Measurements from ENCODE around the gene RNF130. TPM values are rescaled to one million over a fixed set of nuclear protein-coding genes. Genes with fewer than 3 reads are reported as not detected.
"Not testable (repeated sequence)": the region's sequence is repeated elsewhere in the genome, so short reads cannot be mapped to it uniquely, and the experiment has no call there.

The RNF130 gene
- total RNA-seq, 1 experiment from 2014 or later: 58.5 TPM

- TF ChIP-seq, protein P1, sequence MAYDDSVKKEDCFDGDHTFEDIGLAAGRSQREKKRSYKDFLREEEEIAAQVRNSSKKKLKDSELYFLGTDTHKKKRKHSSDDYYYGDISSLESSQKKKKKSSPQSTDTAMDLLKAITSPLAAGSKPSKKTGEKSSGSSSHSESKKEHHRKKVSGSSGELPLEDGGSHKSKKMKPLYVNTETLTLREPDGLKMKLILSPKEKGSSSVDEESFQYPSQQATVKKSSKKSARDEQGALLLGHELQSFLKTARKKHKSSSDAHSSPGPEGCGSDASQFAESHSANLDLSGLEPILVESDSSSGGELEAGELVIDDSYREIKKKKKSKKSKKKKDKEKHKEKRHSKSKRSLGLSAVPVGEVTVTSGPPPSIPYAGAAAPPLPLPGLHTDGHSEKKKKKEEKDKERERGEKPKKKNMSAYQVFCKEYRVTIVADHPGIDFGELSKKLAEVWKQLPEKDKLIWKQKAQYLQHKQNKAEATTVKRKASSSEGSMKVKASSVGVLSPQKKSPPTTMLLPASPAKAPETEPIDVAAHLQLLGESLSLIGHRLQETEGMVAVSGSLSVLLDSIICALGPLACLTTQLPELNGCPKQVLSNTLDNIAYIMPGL (CRISPR knock-in tag; IDR thresholded peaks at IDR 0.05): no peak
- TF ChIP-seq ZMAT4 (CRISPR knock-in tag; IDR thresholded peaks at IDR 0.05) (no peak), FOXP4 (CRISPR knock-in tag; IDR thresholded peaks at IDR 0.05) (no peak), SOX15 (CRISPR knock-in tag; IDR thresholded peaks at IDR 0.05) (no peak), CREB1 (CRISPR knock-in tag; IDR thresholded peaks at IDR 0.05) (no peak), ESRRA (CRISPR knock-in tag; IDR thresholded peaks at IDR 0.05; ENCODE audit: borderline replicate concordance) (no peak)
- Mint-ChIP-seq H3K4me3 (no peak overlapping the region), H3K4me1 (no peaks in the 10 kb centered on the region), H3K9me3 (peaks cover 14% of the 10 kb centered on the region), H3K27ac (no peak overlapping the region; the same call in 1 of the 2 replicates), H3K27me3 (ENCODE audit: low read depth) (no peaks in the 10 kb centered on the region), H3K36me3 (peaks cover 31% of the 10 kb centered on the region)
- CTCF ChIA-PET: no interaction called here
- ATAC-seq (no peak), DNase-seq (ENCODE audit: low spot score) (no peak)
- POLR2A ChIA-PET: no interaction called here
These were observed 53.1 kb downstream of the RNF130 start for GRCh38 chr5:180018347-180019060.

GRCh38 chr5:180015523-180015922, 56.0 kb downstream of the RNF130 start:
- H3K4me3 Mint-ChIP-seq; H3K27me3 Mint-ChIP-seq (ENCODE audit: low read depth); H3K4me1 Mint-ChIP-seq; H3K27ac Mint-ChIP-seq; DNase-seq (ENCODE audit: low spot score); ATAC-seq; POLR2A ChIA-PET; CTCF ChIA-PET: not testable (repeated sequence)
- peaks cover 27% of the 10 kb centered on the region for H3K36me3 Mint-ChIP-seq
- H3K9me3 Mint-ChIP-seq: peaks cover 11% of the 10 kb centered on the region

GRCh38 chr5:180013678-180014077, 57.9 kb downstream of the RNF130 start:
- no peaks in the 10 kb centered on the region for H3K9me3 Mint-ChIP-seq
- DNase-seq (ENCODE audit: low spot score) (no peak), ATAC-seq (no peak)
- no peak overlapping the region for H3K4me3 Mint-ChIP-seq
- POLR2A ChIA-PET: no interaction called here
- H3K4me1 Mint-ChIP-seq: no peaks in the 10 kb centered on the region; the same call in 1 of the 2 replicates
- peaks cover 15% of the 10 kb centered on the region for H3K36me3 Mint-ChIP-seq
- no peaks in the 10 kb centered on the region for H3K27me3 Mint-ChIP-seq (ENCODE audit: low read depth)
- H3K27ac Mint-ChIP-seq: no peak overlapping the region
- CTCF ChIA-PET: interaction anchor here (1.5 kb wide), 1 partner anchor 39 kb away, joined by 4 read pairs; no protein-coding TSS in a partner anchor
- TF ChIP-seq, protein P2, sequence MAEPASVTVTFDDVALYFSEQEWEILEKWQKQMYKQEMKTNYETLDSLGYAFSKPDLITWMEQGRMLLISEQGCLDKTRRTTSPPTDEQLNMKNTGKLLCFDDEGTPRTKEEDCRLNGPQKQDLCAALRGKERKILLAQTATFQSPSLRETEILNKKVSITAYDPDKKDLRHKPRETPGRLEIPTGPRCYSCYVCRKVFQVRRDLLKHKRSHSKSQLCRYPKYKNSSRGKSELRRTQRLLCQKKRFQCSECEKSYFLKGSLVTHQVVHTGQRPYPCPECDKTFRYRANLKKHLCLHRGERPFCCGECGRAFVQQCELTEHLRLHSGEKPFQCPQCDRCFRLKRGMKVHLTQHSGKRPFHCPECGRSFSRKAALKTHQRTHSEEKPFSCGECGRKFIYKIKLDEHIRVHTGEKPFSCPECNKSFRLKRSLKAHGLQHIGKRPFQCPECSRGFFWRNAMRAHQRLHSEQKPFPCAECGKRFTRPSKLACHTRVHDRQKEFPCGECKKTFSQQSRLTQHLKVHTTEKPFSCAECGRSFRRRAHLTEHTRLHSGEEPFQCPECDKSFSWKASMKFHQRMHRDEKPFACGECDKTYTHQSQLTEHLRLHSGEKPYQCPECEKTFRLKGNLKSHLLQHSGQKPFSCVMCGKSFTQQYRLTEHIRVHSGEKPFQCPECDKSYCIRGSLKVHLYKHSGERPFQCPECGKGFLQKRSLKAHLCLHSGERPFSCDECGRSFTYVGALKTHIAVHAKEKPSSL (CRISPR knock-in tag; conservative IDR thresholded peaks at IDR 0.05): no peak
- TF ChIP-seq PRDM15 (CRISPR knock-in tag; IDR thresholded peaks at IDR 0.05): no peak
- TF ChIP-seq, protein P3, sequence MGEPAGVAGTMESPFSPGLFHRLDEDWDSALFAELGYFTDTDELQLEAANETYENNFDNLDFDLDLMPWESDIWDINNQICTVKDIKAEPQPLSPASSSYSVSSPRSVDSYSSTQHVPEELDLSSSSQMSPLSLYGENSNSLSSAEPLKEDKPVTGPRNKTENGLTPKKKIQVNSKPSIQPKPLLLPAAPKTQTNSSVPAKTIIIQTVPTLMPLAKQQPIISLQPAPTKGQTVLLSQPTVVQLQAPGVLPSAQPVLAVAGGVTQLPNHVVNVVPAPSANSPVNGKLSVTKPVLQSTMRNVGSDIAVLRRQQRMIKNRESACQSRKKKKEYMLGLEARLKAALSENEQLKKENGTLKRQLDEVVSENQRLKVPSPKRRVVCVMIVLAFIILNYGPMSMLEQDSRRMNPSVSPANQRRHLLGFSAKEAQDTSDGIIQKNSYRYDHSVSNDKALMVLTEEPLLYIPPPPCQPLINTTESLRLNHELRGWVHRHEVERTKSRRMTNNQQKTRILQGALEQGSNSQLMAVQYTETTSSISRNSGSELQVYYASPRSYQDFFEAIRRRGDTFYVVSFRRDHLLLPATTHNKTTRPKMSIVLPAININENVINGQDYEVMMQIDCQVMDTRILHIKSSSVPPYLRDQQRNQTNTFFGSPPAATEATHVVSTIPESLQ (CRISPR knock-in tag; IDR thresholded peaks at IDR 0.05): no peak
- no peak for TF ChIP-seq AFF4 (CRISPR knock-in tag; IDR thresholded peaks at IDR 0.05; ENCODE audit: borderline replicate concordance)
- TF ChIP-seq ZNF416 (CRISPR knock-in tag; IDR thresholded peaks at IDR 0.05): no peak
- no peak for TF ChIP-seq SMAD3 (CRISPR knock-in tag; IDR thresholded peaks at IDR 0.05; ENCODE audit: borderline replicate concordance)
